Activated CD8-positive, alpha-beta T cell treated with anti-CD3 and anti-CD28 coated beads, Interleukin-2, amount 10 ng/mL, durations not matched to agents 7 days and 5 days (primary cell): ENCODE data around the gene YIPF5. TPM values are rescaled to one million over a fixed set of nuclear protein-coding genes. Genes with fewer than 3 reads are reported as not detected.

Experiments
- ATAC-seq: fragments of 150-1000 bp; cut with Tn5 transposase; one replicate; pipeline ENCODE4 v1.10.0; 2021; ENCODE audit warnings: moderate library complexity
- CTCF ChIA-PET: fragments of 350-600 bp; sonication (Branson Sonifier 250); formaldehyde crosslinking; loops from one replicate; lab custom pipeline; 2021; ENCODE audit warnings: antibody characterized with exemption; lab: Charles Lee
- POLR2A ChIA-PET: fragments of 350-600 bp; sonication (Branson Sonifier 250); formaldehyde crosslinking; loops from one replicate; lab custom pipeline; 2021; ENCODE audit warnings: antibody characterized with exemption; lab: Charles Lee
- DNase-seq: peaks from one replicate; pipeline ENCODE4 v3.0.0-alpha.2; 2020
- H3K27ac Mint-ChIP-seq: one replicate; pipeline ENCODE4 v1.8.0; 2021; ENCODE audit warnings: mild to moderate bottlenecking, mixed read lengths
- H3K27me3 Mint-ChIP-seq: one replicate; pipeline ENCODE4 v1.8.0; 2021; ENCODE audit warnings: low read depth, mixed read lengths
- H3K36me3 Mint-ChIP-seq: one replicate; pipeline ENCODE4 v1.8.0; 2021; ENCODE audit warnings: low read depth, mixed read lengths
- H3K4me1 Mint-ChIP-seq: one replicate; pipeline ENCODE4 v1.8.0; 2021; ENCODE audit warnings: low read depth, mixed read lengths
- H3K4me3 Mint-ChIP-seq: one replicate; pipeline ENCODE4 v1.8.0; 2021; ENCODE audit warnings: mild to moderate bottlenecking, mixed read lengths
- H3K9me3 Mint-ChIP-seq: one replicate; pipeline ENCODE4 v1.8.0; 2022; ENCODE audit warnings: mixed read lengths; ENCODE audit not compliant: insufficient read depth
- total RNA-seq, 2 experiments: library from RNA; stranded (reverse); gene quantifications; one replicate each; pipeline ENCODE4 v1.2.3, GENCODE V29; 2021

The YIPF5 gene
- total RNA-seq, 2 experiments from 2014 or later, result 35.2 to 38.1 TPM

DNA sequence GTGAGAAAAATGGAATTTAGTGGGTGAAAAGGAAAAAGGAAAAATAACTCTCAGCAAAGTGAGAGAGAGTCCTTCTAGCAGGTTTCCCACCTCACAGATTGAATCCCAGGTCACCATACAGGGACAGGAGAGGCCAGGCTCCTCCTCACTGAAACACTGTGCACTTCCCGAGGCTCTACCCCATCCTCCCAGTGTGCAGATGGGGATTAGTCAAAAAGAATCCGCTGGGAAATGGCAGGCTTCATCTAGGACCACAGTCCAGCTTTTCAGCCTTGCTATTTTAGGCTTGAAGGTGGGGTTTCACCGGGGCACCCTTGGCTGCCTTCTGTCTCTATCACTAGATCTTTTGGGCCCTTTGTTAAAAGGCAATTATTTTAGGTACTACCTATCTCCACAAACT, 47.8 kb downstream of the YIPF5 start:
- ChIA-PET POLR2A (no interaction called here), CTCF (interaction anchor here (1.2 to 1.7 kb wide), 3 partner anchors 16 to 24 kb away, joined by 3 to 5 read pairs (median 3); no protein-coding TSS in a partner anchor)
- ATAC-seq (no peak), DNase-seq (no peak)
- Mint-ChIP-seq H3K4me1 (no peaks in the 10 kb centered on the region), H3K27me3 (no peaks in the 10 kb centered on the region), H3K4me3 (no peak overlapping the region), H3K36me3 (no peaks in the 10 kb centered on the region), H3K9me3 (no peaks in the 10 kb centered on the region), H3K27ac (no peak overlapping the region)

GRCh38 chr5:144122081-144122480, 48.4 kb downstream of the YIPF5 start:
- no peak overlapping the region for H3K4me3 Mint-ChIP-seq
- ChIA-PET CTCF (interaction anchor here (1.2 to 1.7 kb wide), 3 partner anchors 16 to 25 kb away, joined by 3 to 5 read pairs (median 3); no protein-coding TSS in a partner anchor), POLR2A (no interaction called here)
- no peaks in the 10 kb centered on the region for H3K9me3 Mint-ChIP-seq
- ATAC-seq (no peak), DNase-seq (no peak)
- no peak overlapping the region for H3K27ac Mint-ChIP-seq
- H3K36me3 Mint-ChIP-seq, result no peaks in the 10 kb centered on the region
- no peaks in the 10 kb centered on the region for H3K4me1 Mint-ChIP-seq
- H3K27me3 Mint-ChIP-seq, result no peaks in the 10 kb centered on the region

GRCh38 chr5:144121577-144121976, 48.9 kb downstream of the YIPF5 start:
- Mint-ChIP-seq H3K36me3 (no peaks in the 10 kb centered on the region), H3K4me3 (no peak overlapping the region), H3K27me3 (no peaks in the 10 kb centered on the region), H3K27ac (no peak overlapping the region), H3K9me3 (no peaks in the 10 kb centered on the region), H3K4me1 (no peaks in the 10 kb centered on the region)
- ATAC-seq (no peak), DNase-seq (no peak)
- ChIA-PET POLR2A (no interaction called here), CTCF (interaction anchor here (1.3 to 1.7 kb wide), 2 partner anchors 17 to 21 kb away, joined by 3 to 5 read pairs; no protein-coding TSS in a partner anchor)

- no peak overlapping the region for H3K4me3 Mint-ChIP-seq
- ChIA-PET CTCF (interaction anchor here (1.7 kb wide), 1 partner anchor 22 kb away, joined by 5 read pairs; no protein-coding TSS in a partner anchor), POLR2A (no interaction called here)
- ATAC-seq (no peak), DNase-seq (no peak)
- no peaks in the 10 kb centered on the region for H3K36me3 Mint-ChIP-seq
- no peak overlapping the region for H3K27ac Mint-ChIP-seq
- no peaks in the 10 kb centered on the region for H3K27me3 Mint-ChIP-seq
- H3K9me3 Mint-ChIP-seq, result no peaks in the 10 kb centered on the region
- H3K4me1 Mint-ChIP-seq, result no peaks in the 10 kb centered on the region
Measured at GRCh38 chr5:144120661-144121180, 49.7 kb downstream of the YIPF5 start.

- Mint-ChIP-seq H3K4me3 (no peak overlapping the region), H3K4me1 (no peaks in the 10 kb centered on the region), H3K27me3 (peaks cover 3% of the 10 kb centered on the region), H3K9me3 (no peaks in the 10 kb centered on the region), H3K27ac (no peak overlapping the region), H3K36me3 (no peaks in the 10 kb centered on the region)
- ChIA-PET POLR2A (no interaction called here), CTCF (no interaction called here)
- DNase-seq (no peak), ATAC-seq (no peak)
Measured at GRCh38 chr5:144117412-144117811, 53.0 kb downstream of the YIPF5 start.

DNA sequence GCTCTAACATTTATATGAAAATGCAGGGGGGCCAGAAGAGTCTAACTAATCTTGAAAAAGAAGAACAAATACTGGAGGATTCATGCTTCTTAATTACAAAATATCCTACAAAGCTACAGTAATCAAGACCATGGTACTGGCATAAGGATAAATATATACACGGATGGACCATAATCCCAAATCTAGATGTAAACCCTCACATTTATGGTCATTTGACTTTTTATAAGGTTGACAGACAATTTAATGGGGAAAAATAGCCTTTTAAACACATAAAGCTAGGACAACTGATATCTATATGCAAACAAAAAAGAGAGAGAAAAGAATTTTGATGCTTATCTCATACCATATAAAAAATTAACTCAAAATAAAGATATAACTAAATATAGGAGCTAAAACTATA, 55.9 kb downstream of the YIPF5 start:
- Mint-ChIP-seq H3K4me3 (no peak overlapping the region), H3K27me3 (peaks cover 9% of the 10 kb centered on the region), H3K36me3 (no peaks in the 10 kb centered on the region), H3K4me1 (no peaks in the 10 kb centered on the region), H3K9me3 (no peaks in the 10 kb centered on the region), H3K27ac (no peak overlapping the region)
- POLR2A ChIA-PET, result no interaction called here
- ATAC-seq, result no peak
- no peak for DNase-seq
- CTCF ChIA-PET, result no interaction called here

Other genes starting within 250 kb of the YIPF5 start
- gene KCTD16, start 214 bp upstream of the YIPF5 start, total RNA-seq, result under 1 TPM in 1 of 2 experiments, not detected in 1; 0.08 TPM